Neural progenitor cell (in vitro differentiated cells): ENCODE results near the gene PUSL1.

Source experiments
- CTCF ChIP-seq: fragments of 200-600 bp; sonication (generic); IDR thresholded peaks from 2 replicates; pipeline ENCODE4 v1.5.1; 2017; ENCODE audit warnings: antibody characterized with exemption, mild to moderate bottlenecking
- EZH2 ChIP-seq: fragments of 200-600 bp; sonication (generic); IDR thresholded peaks from 2 replicates; pipeline ENCODE4 v1.6.1; 2017; ENCODE audit warnings: antibody characterized with exemption, mild to moderate bottlenecking, moderate library complexity

- TF ChIP-seq CTCF, result no peak
- TF ChIP-seq EZH2, result no peak
These were observed 6.4 kb downstream of the PUSL1 start for GRCh38 chr1:1314678-1315335.
